GM18511 (cell line): ENCODE results near the gene NLRP9.

Experiments used
- ATAC-seq: cut with Tn5 transposase; IDR thresholded peaks from one replicate; pipeline ENCODE4 v1.9.1; 2021; ENCODE audit warnings: mild to moderate bottlenecking, moderate library complexity; ENCODE audit not compliant: unreplicated experiment

NLRP9 gene

DNA sequence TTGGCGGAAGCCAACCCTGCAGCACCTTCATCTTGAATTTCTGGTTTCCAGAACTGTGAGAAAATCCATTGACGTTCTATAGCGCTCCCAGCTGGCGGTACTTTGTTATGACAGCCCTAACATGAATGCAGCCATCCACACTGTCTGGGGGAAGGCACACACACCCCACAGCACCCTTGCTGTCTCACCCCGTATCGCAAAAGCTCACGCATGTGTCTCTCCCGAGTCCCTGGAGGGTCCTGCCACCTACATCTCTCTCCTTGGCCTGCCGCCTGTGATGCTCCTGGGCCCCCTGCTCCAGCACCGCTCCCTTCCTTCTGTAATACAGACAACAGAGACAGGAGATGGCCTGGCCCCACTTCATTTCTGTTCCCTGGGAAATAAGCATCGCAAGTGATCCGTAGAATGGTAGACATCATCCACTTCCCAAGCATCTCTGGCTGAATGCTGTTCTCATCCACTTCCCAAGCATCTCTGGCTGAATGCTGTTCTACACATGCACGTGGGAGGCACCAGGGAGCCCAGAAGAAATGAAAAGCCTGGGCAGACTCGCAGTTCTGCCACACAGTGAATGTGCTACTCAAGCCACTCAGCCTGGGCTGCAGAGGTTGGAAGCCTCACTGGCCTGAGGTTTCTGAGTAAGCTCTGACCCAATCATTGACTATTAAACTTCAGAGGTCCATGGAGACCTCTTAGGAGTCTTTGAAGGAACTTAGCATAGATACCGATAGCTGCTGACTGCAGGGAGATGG lies 33.5 kb downstream of the NLRP9 start:
- ATAC-seq: no peak

DNA sequence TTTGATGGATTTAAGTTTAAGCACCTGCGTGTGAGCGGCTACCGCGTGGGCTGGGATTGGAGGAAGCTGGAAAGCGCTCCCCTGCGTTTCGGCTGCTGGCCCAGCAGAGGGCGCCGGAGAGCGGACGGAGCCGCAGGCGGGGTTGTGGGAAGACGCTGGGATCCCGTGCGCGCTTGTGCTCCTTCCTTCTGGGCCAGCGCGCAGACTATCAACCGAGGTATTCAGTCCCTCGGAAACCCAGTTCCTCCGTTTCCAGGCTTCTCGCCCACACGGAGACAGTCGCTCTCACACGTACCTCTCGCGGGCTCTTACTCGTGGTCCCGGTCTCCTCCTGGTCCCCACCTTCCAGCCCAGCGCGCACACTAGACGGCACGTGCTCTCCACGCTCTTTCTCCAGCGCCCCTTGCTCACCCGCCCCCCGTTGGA lies 34.4 kb downstream of the NLRP9 start:
- no peak for ATAC-seq

DNA sequence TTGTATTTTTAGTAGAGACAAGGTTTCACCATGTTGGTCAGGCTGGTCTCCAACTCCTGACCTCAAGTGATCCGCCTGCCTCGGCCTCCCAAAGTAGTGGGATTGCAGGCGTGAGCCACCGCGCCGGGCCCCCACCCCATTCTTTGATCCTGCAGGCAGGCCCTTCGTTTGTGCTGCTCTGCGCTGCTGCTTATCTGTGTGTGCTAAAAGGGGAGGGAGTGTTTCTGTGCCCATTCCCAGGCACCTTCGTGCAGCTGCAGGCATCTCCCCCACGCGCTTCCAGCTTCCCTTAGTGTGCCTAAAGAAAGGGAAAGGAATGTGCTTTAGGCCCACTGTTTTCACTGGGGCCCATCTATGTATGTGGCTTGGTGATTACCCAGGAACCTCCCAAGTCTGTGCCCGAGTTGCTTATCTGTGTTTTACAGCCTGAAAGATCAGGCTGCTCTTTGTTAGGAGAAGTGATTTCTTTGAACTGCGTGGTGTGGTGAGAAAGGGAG lies 36.0 kb downstream of the NLRP9 start:
- no peak for ATAC-seq

DNA sequence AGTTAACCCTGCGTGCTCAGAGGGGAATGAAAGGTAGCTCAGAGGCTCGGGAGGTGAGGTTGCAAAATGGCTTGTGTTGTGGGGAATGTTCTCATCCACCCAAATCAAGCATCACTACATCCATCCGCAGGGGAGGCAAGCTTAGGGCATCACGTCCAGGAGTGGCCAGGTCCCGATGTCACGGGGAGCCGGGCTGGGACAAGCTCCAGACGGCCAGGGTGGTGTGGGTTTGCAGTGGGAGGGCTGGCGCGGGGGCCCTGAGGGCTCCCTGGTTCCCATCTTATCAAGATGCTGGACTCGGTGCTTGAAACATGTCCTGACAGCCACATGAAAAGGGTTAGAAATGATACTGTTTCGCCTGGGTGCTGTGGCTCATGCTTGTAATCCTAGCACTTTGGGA lies 37.4 kb downstream of the NLRP9 start:
- no peak for ATAC-seq

DNA sequence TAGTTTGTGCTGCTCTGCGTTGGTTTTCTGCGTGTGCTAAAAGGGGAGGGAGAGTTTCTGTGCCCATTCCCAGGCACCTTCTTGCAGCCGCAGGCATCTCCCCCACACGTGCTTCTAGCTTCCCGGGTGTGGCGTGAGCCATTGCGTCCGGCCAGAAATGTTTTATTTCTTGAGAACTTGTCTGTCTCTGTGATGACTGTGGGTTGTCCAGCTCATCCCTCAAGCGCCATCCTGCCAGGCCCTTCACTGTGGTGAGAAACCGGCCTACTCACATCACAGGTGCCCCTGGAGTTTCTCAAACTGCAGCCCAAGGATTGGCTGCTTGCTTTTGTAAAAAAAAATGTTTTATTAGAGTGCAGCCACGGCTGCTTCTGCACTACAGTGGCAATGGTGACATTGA lies 39.0 kb downstream of the NLRP9 start:
- ATAC-seq: no peak

DNA sequence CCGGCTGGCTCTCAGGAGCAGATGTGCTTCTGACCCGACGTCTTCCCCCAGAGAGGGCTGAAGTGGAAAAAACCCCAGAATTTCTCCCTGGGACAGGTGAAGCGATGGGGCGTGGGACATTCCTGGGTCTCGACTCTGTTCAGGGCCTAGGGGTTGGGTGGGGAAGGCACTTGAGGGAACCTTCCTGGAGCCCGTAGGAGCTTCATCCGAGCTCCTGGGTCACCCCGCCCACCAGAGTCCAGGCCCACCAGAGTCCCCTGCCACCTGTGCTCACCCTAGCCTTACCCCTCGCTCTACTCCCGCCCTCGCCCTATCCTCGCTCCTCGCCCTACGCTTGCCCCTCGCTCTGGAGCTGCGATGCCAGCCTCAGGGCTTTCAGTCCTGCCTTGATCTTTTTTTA lies 39.9 kb downstream of the NLRP9 start:
- no peak for ATAC-seq

DNA sequence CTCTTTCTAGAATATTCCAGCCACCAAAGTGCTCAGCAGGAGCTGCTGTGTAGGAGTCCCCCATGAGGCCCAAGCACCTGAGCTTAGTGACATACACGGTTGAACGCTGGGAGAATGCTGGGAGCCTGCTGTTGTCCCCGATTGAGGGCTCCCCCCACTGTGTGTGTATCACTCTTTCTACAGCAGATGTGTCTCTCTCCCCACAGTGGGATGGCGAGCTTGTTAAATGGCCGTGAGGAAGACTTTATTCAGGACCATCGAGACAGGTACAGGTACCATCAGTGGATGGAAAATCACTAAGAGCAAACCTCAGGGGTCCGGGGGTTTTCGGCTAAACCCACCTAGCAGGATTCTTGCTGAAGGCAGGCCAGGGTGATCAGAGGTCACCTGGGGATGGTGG lies 40.5 kb downstream of the NLRP9 start:
- ATAC-seq: no peak

DNA sequence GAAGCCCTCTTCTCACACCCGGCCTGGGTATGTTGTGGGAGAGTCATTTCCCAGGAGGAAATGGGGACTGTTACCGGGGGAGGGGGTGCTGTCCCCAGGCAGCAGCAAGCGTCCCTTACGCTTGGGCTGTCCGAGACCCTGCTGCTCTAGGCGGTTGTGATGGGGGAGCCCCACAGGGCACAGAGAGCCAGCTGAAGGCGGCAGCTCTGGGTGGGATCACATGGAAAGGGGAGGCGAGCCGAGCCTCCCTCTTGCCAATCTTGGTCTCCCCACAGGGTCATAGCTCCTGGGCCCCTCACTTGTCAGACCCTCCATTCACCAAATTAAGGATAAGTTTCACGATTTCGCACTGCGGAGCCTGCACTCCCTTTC lies 41.1 kb downstream of the NLRP9 start:
- ATAC-seq: no peak

DNA sequence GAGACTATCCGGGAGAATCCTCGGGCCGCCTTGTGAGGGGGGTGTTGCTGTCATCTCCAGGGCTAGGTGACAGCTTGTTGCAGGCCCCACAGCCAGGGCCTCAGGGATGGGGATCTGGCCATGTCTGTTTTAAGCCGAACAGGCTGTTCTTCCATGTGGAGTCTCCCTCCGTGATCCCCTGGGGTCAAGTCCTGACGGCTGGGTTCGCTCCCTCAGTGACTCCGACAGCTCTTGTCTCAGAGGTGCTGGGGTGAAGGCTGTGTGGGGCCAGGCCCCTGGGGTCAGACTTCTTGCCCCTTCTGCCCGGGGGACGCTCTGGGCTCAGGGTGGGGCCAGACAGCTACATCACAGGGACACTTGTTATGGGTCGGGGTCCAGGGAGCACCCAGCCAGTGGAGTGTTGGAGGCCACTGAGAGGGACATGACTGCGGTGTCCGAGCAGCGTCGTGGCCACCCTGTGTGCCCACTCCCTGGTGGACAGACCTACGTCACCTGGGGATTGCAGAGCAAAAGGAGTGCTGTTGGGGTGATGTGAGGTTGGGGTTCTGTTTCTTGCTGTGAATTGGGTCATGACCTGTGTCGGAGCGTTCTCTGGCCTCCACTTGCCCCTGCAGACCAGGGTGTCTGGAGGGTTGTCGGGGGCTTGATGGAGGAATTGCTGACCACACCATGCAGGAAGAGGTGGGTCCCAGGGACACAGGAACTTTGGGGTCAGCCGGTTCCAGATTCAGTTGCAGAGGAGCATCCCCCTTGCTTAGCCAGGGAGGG lies 41.7 kb downstream of the NLRP9 start:
- ATAC-seq: no peak

DNA sequence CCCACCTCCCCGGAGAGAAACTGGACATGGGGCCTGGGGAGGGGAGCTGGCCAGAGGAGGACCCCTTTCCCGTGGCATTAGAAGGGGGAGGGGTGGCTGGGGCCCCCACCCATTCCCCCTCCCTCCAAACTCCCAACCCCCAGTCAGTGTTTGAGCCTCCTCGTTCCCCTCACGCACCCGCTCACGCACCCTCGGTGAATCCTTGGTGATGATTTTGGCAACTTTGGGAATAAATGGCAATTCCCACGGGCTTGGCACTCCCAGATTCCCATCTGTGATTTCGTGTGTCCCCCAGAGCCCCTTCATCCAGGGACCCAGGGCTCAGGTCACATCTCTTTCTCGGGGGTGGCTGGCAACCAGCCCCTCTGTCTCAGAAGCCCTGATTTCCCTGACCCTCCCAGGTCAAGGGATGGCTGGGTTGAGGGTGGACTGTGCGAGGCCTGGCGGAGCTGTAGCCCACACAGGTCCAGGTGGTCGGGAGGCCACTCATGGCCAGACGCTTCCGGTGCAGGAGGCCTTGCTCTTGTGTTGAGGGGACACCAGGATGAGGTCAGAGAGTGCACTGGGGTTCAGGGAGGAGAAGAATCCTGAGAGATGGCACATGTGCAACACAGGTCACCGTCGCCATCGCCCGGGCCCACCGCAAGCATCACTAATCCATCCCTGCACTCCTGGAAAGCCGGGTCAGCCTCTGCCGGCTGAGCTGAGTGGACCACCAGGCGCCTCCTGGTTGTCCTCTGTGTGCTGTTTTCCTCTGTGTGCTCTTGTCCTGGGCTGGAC lies 42.5 kb downstream of the NLRP9 start:
- no peak for ATAC-seq

DNA sequence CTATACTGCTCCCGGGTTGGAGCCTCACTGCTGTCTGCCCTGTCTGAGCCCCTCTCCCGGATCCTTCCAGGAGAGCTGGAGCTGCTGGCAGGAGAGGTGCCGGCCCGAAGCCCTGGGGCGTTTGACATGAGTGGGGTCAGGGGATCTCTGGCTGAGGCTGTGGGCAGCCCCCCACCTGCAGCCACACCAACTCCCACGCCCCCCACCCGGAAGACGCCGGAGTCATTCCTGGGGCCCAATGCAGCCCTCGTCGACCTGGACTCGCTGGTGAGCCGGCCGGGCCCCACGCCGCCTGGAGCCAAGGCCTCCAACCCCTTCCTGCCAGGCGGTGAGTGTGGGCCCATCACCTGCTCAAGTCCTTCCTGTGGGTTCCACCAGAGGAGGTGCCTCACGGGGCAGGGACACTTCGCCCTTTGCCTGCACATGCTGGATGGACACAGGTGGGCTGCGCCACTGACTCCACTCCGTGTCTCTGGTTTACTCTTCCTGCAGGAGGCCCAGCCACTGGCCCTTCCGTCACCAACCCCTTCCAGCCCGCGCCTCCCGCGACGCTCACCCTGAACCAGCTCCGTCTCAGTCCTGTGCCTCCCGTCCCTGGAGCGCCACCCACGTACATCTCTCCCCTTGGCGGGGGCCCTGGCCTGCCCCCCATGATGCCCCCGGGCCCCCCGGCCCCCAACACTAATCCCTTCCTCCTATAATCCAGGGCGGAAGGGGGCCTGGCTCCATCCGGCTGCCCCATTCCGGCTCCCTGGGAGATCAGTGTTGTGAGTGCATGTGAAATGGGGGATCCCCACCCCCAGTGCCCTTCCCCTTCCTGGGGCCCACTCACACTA lies 43.3 kb downstream of the NLRP9 start:
- no peak for ATAC-seq

DNA sequence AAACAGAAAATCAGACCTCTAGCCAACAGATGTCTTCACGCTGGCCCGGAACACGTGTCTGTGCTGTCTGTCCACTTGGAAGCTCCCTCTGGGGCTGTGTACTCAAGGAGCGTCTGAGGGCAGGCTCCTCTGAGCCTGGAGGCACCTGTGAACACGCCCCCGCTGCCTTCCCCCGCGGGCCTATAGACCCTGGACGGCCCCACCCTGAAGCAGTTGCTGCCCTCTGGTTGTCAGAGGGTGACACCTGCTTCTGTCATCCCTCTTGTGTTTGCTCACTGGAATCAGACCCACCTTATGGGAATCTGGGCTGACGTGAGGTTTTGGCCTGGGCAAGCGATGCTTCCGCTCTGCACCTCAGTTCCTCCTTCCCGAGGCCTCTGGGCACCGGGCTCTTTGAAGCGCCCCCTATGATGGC lies 44.0 kb downstream of the NLRP9 start:
- ATAC-seq: no peak

DNA sequence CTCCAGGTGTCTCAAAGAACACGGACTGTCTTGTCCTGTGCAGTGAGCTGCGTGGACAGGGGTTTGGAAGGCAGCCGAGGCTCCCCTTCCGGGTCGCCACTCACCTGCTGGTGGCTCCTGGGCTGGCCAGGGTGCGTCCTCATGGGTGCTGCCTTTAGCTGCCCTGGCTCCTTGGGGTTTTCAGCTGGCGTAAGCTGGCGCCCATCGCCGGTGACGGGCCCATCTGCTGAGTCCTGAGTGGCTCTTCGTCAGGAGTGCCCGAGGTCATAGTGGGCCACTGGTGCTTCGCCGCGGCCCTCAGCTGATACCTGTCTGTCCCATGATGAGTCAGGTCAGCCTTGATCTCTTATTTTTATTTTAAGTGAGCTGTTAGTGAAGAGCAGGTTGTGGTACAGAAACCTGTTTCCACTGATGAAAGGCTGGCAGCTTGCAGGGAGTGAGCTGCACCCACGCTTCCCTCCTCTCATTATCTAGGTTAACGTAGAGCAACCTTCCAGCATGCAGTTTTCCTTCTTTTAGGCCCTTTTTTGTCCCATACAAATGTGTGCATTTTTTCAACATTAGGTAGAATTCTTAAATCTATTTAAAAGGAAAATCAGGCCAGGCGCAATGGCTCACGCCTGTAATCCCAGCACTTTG lies 44.7 kb downstream of the NLRP9 start:
- ATAC-seq: no peak

DNA sequence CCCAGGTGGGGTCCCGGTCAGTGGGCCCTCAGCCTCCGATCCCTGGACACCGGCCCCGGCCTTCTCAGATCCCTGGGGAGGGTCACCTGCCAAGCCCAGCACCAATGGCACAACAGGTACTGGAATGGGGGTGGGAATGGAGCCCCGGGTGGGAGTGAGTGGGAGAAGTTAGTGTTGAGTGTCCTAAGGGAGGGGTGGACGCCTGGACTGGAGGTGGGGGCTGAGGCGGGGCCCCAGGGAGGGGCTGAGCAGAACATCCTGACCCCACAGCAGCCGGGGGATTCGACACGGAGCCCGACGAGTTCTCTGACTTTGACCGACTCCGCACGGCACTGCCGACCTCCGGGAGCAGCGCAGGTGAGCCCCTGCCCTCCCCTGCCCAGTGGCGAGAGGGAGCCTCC lies 45.5 kb downstream of the NLRP9 start:
- no peak for ATAC-seq

DNA sequence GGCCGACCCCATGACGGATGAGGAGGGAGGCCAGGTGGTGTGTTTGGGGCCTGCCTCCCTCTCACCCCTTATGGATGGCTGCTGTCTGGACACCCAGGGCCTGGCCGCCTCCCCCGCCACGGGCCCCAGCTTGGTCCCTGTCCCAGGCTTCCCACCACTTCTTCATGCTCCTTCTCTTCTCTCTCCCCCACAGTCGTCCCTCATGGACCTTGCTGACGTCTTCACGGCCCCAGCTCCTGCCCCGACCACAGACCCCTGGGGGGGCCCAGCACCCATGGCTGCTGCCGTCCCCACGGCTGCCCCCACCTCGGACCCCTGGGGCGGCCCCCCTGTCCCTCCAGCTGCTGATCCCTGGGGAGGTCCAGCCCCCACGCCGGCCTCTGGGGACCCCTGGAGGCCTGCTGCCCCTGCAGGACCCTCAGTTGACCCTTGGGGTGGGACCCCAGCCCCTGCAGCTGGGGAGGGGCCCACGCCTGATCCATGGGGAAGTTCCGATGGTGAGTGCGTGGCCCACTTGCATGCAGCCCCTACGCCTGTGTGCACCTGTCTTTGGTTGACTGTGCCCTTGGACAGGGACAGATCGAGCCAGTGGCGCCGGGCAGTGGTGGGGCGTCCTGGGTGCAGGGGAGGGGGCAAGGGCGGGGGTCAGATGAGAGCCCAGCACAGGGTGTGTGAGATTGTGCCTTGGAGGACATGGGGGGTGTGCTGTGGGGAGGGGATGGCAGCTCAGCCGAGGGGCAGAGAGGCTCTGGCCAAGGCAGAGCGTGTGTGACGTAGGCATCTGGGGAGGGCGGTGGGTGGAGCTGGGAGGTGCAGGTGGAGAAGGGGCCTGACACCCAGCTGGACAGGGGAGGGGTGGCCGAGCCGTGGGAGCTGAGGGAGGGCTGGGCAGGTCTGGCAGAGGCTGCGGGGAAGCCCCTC lies 46.4 kb downstream of the NLRP9 start:
- no peak for ATAC-seq

DNA sequence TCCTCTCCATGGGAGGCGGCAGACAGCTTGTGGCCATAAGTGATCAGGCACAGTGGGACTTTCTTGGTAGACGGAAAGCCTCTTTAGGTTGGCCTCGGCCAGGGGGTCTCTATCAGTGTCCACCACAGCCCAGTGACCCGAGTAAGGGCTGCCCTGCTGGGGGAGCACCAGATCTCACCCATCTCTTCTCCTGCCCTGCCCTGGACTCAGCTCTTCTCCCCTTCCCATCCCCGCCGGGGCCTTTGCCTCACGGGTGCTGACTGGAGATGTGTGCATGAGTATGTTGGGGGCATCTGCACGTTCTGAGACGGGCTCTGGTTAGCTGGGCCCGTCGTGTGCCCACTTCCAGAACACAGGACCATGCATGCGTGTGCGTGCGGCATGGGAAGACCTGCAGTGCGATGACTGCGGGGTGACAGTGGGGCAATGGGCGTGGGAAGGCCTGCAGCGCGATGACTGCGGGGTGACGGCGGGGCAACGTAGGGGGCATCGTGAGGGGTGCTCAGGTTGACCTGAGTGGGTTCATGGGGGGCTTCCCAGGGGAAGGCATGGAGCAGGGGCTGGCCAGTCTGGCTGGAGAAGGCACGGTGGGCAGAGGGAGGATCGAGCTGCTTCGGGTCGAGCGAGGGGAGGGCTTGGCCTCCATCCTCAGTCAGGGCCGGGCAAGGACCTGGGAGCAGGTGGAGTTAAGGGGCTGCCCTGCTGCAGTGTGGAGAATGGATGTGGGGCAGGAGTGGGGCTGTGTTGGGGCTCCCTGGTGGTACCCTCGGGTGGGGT lies 47.2 kb downstream of the NLRP9 start:
- no peak for ATAC-seq

DNA sequence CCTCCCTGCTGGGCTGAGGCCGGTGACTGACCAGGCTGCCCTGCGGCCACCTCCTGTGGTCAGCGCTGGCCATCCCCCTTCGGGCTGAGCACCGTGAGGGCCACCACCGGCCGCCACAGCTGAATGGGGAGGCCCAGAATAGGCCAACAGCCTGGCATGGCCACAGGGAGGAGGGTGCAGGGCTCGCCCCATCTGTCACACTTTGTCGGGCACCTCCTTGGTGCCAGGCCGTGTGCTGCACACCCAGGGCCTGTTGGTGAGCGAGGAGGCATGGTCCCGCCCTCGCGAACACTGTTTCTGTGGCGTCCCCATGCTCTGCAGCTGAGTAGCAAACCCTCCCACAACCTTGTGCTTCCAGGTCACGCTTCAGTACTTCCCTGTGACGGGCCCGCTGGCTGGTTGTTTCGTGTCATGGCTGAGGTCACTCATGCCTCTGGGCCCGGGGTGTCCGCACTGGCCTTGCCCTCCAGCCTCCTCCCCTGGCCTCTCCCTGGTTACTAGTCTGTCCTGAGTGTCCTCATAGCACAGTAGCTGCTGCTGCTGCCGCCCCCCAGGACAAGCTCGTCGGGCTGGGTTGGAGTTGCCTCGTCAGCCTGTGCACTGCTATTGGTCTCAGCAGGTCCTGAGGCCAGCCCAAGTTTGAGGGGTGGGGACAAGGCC lies 48.0 kb downstream of the NLRP9 start:
- ATAC-seq: no peak
